Ramos (cell line): ENCODE measurements around the gene PCP4L1.

Experiments used
- in situ Hi-C: fragments of 300-500 bp; cut with MboI; formaldehyde crosslinking; loops from one replicate; pipeline ENCODE4 v1.14.3; 2022; ENCODE audit warnings: low sequenced_read_pairs; ENCODE audit not compliant: unreplicated experiment

Gene PCP4L1

DNA sequence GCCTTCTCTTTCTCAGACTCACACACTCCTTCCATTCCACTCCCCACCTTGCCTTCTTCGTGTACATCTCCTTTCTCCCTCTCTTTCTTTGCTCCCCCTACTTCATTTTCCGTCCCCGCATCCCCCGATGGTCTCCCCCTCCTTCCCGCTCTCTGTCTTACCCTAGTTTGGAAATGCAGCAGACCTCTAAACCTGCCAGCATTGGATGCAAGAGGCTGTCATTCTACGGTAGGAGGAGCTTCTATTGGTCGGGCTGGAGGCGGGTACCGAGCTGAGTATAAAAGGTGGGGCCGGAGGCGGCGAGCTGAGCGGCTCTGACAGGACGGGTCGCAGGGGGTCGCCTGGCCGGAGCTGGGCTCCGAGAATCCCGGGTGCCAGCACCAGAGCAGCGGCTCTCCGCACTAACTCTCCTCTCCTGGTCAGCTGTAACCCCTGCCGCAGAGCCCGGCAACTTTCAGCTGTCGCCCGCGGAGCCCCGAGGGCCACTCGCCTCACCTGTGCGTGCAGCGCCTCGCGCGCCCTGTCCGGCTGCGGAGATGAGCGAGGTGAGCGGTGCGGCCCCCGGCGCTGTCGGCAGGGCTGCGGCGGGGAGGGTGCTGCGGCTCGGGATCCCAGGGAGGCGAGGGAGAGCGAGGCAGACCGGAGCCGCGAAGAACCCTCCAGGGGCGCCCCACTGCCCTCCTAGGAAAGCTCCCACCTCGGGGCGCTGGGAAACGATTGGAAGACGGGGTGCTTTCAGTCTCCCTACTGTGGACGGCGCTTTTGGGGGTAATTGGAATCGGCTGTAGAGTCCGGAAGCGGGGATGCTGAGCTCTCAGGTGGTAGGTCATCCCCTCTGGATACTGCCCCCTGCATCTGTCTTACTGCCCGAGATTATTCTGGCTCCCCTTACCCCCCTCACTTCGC lies at the start of gene PCP4L1:
TSS of gene PCP4L1 (plus strand) at position 307 of the 906 bp plus-strand sequence. CDS start at position 537, 230 bp downstream.
- in situ Hi-C loops: no loop called here

DNA sequence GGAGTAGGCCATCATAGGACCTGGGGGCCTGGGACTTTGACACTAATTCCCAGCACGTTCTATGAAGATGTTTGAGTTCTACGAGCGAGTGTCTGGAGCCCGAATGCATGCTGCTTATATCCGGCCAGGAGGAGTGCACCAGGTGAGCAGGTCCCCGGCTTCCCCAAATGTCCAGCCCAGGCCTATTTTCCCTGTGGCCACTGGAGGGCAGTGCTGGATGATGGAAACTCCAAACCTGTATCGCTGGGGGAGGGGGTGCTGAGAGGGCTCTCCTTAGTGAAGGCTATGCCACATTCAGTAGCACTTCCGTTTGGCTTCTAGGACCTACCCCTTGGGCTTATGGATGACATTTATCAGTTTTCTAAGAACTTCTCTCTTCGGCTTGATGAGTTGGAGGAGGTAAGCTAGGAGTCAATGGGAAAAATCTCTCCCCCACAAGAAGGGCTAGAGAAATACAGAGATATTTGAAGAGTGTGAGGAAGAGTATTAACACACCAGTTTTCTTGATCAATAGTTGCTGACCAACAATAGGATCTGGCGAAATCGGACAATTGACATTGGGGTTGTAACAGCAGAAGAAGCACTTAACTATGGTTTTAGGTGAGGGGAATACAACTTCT lies 48.6 kb upstream of the PCP4L1 start:
- in situ Hi-C loops: loop anchor here (25.0 kb wide), 1 partner anchor 502 kb away; the partner anchor contains the start of genes FCRLA and FCRLB

DNA sequence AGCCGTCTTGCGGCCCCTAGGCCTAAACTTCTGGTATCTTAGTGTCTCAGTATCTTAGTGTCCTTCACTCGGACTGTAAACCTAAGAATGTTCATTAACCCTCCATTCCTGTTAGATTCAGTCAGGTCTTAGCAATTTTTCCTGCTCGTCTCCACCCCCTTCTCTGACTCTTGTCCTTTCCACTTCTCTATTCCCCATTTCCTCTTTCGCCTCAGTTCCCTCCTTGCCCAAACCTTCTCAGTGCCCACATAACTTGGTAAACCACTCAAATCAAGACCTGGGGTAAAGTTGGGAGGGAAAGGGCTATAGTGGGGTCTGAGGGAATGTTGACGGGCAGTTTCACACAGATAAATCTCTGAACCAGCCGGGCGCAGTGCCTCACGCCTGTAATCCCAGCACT lies 44.2 kb upstream of the PCP4L1 start:
- in situ Hi-C loops: loop anchor here (25.0 kb wide), 1 partner anchor 498 kb away; the partner anchor contains the start of genes FCRLA and FCRLB

DNA sequence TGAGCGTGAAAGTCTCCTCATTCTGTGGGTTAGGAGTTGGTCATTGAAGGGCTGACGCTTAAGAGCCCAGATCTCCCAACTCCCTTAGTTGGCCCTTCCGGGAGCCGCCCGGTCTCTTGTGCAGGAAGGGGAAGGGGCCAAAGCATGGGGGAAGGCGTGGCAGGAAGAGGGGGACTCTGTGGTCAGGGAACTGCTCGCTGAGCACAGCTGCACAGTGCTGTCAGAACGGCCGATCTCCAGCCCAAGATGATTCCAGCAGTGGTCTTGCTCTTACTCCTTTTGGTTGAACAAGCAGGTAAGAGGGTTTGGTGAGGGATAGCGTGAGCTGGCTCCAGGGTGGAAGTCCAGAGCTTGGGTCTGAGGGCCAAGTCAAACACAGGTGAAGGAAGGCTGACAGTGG lies 43.5 kb upstream of the PCP4L1 start, which contains the start of gene FCER1G:
TSS of gene FCER1G (plus strand) at position 220 of the 400 bp plus-strand sequence. CDS start at position 247, 27 bp downstream.
- in situ Hi-C loops: loop anchor here (25.0 kb wide), 1 partner anchor 497 kb away; the partner anchor contains the start of genes FCRLA and FCRLB

DNA sequence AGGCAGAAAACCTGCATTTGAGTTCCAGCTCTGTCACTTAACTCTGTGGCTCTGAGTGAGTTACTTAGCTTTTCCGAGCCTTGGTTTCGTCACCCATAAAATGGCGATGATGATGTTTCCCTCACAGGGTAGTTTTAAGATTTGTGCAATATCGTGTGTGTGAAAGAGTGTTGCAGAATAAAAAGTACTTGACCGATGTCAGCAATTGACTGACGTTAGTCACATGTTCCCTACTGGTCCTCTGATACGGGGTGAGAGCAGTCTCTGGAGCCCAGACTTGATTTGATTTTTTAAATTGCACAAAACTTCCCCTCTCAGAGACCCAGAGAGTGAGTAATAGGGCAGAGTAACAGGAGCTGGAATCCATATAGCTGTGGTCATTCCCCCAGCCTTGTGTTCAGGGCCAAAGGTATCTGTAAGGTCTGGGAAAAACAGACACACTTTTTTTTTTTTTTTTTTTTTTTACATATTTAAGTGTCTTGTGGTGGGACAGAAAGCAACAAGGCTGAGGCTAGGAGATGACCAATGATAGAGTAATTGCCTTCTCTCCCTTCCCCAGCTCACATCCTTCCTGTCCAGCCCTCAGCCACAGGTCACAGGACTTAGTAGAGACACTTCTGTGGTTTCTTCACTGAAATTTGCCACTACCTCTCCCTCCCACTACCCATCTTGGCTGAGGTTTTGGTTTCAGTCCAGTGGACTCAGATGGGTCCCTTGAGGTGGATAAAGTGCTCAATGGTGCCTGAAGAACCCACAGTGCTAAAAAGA lies 41.4 kb upstream of the PCP4L1 start:
- in situ Hi-C loops: loop anchor here (25.0 kb wide), 1 partner anchor 495 kb away; the partner anchor contains the start of genes FCRLA and FCRLB

DNA sequence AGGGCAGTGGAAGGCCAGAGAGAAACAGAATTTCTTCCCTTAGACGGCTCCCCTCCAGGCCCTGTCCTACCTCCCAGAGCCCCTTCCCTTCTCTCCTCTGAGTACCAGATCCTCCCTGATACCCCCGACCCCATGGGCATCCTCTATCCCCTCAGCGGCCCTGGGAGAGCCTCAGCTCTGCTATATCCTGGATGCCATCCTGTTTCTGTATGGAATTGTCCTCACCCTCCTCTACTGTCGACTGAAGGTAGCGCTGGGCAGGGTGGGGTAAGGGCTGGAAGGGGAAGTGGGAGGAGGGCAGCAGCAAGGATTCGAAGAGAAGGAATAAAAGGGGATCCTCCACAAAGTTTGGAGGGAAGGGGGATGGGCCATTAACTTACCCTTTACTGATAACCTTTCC lies 40.7 kb upstream of the PCP4L1 start:
- in situ Hi-C loops: loop anchor here (25.0 kb wide), 1 partner anchor 494 kb away; the partner anchor contains the start of genes FCRLA and FCRLB

DNA sequence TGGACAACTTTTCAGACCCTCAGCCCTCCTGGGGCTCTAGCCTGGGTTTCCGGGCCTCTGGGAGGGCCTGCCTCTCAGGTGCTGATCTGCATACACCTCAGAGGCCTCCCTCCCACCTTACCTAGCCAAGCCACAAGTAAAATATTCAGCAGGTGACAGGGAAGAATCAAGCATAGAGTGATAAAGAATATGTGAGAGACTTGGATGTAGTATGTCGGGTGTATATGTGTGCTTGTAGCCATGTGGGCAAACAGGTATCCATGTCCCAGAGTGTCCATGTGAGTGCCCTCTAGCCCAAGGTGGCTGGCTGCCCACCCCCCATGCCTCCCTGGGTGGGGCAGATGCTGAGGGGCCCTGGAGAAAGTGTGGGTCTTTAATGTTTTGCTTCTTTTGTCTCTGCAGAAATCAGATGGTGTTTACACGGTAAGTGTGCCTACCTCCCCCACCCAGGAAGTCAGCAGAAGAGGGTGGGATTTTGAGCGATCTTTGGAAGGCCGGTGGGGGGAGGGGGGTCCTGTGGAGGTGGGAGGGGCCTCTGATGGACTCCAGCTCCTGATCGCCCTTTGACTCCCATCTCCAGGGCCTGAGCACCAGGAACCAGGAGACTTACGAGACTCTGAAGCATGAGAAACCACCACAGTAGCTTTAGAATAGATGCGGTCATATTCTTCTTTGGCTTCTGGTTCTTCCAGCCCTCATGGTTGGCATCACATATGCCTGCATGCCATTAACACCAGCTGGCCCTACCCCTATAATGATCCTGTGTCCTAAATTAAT lies 40.1 kb upstream of the PCP4L1 start:
- in situ Hi-C loops: loop anchor here (25.0 kb wide), 1 partner anchor 494 kb away; the partner anchor contains the start of genes FCRLA and FCRLB

DNA sequence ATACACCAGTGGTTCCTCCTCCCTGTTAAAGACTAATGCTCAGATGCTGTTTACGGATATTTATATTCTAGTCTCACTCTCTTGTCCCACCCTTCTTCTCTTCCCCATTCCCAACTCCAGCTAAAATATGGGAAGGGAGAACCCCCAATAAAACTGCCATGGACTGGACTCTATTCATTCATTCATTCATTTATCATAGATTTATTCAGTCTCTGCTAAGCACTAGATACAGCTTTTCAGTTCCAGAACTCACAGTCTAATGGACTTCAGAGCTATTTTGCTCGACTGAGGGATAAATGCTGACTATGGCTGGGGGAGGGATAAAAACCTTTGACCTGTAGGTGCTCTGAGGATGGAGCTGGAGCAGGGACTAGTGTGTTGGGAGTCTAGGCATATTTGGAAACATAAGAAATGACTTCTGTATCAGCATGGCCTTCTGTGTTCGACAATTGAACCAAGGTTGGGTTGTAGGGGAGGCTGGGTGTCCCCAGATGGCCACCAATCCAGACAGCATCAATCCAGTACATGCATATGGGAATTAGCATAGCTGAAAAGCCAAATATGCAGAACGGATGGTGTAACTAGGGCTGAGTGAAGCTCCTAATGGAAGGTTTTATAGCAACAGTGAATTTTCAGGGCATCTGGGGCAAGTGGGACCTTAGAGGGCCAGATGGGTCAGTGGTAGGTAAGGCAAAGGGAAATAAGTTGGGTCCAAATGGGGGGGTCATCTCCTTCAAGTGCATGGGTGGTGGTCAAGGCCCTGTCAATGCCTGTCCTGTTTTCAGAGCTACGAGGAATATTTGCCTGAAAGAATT lies 39.3 kb upstream of the PCP4L1 start:
- in situ Hi-C loops: loop anchor here (25.0 kb wide), 1 partner anchor 493 kb away; the partner anchor contains the start of genes FCRLA and FCRLB

DNA sequence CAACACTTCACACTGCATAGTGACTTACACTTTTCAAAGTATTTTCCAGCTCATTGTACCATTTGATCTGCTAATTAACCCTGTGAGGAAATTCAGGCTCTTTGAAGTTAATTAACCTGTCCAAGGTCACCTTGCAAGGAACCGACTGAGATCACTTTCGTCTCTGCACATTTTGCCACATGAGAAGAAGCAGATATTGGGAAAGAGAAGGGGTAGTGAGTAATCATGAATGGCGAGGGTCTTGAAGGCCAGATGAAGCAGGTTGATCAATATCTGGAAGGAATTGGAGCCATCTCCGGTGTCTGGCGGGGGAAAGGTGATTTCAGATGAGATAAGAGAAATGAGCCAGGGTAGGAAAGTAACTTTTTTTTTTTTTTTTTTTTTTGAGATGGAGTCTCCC lies 38.5 kb upstream of the PCP4L1 start:
- in situ Hi-C loops: loop anchor here (10.0 to 25.0 kb wide), 2 partner anchors 165 to 492 kb away; partner anchors contain the start of genes FCRLA and FCRLB

DNA sequence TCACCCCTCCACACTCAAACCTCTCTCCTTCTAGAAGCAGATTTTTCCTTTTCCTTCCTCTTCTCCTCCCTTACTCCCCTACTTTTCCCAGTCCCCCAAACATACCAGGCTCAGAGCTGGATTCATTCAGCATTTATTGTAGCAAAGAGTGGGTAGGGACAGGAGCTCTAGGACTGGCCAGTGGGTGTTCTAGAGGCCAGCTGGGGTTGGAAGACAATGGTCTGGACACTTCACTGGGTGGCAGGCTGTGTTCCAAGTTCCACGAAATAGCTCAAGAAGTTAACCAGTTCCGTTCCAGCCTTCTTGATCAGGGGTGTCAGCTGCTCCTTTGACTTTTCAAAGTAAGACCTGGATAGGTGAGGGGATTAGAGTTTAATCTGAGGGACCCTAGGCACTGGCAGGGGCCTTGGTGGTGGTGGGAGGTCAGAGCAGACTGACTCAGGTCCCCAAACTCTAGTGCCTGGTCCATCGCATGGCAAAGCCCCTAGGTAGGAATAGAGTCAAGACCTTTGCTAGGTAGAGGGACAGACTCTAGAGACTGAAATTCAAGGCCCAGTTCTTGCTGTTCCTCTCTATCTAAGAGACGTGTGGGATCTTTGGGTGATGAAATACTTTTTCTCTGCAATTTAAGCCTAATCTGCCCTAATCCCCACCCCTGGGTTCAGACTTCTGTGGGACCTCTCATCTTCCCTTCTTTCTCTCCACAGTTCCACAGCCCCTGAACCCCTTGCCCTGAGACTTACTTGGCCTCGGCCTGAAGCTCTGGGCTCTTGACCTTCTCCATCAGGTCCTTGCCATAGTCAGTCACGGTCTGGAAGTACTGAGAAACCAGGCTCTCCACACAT lies 36.1 kb upstream of the PCP4L1 start:
- in situ Hi-C loops: loop anchor here (10.0 to 25.0 kb wide), 2 partner anchors 162 to 490 kb away; partner anchors contain the start of genes FCRLA and FCRLB

DNA sequence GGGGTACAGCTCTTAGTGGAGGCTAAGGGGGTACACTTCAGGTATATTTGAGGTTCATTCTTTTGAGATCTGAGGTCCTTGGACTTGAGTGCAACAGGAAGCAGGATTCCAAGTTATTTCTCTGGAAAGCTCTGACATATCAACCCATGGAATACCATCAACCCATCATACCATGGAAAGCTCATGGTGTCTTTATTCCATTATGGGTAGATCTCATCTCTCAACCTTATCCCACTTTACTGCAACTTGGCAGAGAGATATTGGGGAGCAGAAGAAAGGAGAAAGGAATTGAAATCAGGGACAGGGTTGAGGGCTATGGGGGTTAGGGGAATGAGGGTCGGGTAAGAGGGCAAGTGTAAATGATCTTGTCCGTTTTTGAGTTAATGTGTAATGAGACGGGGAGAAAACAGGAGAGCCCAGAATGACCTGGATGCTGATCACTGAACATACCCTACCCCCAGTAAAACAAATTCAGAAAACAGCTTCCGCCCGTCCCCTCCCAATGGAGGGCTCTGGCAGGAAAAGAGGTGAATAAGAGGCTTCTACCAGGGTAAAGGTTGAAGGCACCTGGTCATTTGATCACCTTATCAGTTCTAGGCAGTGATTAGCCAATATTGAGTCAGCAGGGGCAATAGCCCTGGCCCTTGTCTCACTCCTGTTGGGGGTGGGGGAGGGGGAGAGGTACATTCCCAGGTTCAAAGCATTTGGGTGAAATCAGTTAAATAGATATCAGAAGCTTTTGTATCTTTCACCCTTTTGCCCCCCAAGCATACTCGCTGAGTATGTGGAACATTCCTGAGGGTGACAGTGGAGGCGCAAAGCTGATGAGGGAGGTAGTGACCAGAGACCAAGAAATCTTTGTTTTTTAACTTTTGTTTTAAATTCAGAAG lies 34.5 kb upstream of the PCP4L1 start:
- in situ Hi-C loops: loop anchor here (10.0 to 25.0 kb wide), 2 partner anchors 161 to 488 kb away; partner anchors contain the start of genes FCRLA and FCRLB

DNA sequence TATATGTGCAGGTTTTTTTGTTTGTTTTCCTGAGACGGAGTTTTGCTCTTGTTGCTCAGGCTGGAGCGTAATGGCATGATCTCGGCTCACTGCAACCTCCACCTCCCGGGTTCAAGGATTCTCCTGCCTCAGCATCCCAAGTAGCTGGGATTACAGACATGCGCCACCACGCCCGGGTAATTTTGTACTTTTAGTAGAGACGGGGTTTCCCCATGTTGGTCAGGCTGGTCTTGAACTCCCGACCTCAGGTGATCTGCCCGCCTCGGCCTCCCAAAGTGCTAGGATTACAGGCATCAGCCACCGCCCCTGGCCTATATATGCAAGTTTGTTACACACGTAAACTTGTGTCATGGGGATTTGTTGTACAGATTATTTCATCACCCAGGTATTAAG lies 33.9 kb upstream of the PCP4L1 start:
- in situ Hi-C loops: loop anchor here (5.0 to 25.0 kb wide), 3 partner anchors 68 to 488 kb away; partner anchors contain the start of genes FCRLA and FCRLB

DNA sequence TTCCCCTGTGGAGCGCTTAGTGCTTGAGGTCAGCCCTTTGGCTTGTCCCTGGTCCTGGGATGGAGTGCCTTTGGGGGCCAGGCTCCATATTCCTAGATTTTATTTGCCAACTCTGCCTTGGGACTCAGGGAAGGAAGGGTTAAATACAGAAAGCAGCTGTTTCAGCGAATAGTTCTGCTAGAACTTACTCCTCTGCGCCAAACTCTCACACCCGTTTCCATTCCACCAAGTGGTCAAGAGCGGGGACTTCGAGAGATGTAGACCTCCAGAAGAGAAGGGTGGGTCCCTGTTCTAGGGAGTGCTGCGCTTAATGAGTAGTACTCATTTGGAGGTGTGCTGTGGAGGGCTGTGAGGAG lies 33.4 kb upstream of the PCP4L1 start:
- in situ Hi-C loops: loop anchor here (5.0 to 10.0 kb wide), 2 partner anchors 67 to 160 kb away; no protein-coding TSS in a partner anchor

DNA sequence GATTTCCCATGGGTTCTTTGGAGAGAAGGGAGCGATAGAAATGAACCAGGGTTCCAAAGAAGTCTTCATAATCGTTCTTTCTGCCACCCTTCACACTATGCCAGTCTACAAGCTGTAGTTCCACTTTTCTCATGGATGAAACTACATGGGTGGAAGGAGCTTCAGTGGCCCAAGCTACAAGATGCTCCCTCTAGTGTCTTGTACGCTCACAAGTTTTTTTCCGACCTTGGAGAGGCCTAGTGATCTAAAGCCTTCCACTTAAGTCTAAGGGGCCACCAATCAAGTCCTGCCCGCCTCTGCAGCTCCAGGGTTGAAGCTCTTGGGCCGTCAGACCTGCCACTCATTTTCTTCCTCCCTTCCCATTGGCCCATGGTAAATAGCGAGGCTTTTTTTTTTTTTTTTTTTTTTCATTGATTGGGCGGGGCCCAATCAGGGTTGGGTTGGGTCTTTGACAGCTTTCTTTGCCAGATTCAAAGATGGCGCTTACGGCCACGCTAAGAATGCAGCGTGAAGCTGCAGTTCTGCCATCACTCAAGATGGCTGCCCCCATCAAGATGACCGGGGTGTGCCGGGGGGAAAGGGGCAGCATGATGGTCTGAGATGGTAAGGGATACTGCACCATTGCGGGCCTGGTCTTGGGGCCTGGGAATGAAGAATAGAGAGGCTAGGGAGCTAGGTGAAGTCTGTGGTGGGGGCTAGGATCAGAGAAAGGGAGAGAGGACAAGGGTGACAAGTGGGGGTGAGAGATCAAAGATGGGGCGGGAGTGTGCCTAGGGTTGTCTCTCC lies 32.8 kb upstream of the PCP4L1 start, which contains the start of gene TOMM40L:
TSS of gene TOMM40L (plus strand) at position 527 of the 786 bp plus-strand sequence. CDS start 430 bp downstream, outside the sequence.
- in situ Hi-C loops: loop anchor here (5.0 to 10.0 kb wide), 2 partner anchors 67 to 159 kb away; no protein-coding TSS in a partner anchor

DNA sequence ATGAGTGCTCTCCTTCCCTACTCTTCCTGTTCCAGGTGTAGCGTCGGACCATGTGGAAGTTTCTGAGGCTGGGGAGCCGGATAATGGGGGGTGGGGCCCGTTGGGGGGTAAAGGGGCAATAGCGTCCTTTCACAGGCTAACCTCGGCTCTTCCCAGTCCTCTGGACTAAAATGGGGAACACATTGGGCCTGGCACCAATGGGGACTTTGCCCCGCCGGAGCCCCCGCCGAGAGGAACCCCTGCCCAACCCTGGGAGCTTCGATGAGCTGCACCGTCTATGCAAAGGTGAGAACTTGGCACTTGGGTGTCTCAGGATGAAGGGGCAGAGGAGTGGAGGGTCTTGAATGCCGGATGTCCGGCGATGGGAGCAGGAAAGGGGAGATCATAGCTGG lies 32.2 kb upstream of the PCP4L1 start:
- in situ Hi-C loops: loop anchor here (5.0 to 10.0 kb wide), 2 partner anchors 66 to 158 kb away; no protein-coding TSS in a partner anchor
